Thoracic aorta (tissue), 2 donors: ENCODE data around the gene DNAH3. TPM values are rescaled to one million over a fixed set of nuclear protein-coding genes. Genes with fewer than 3 reads are reported as not detected.

ENCODE experiments used
- ATAC-seq: fragments of 150-250 bp; one replicate; pipeline ENCODE4 v1.8.0; 2017; ENCODE audit warnings: low read depth; ENCODE audit not compliant: insufficient number of reproducible peaks, low FRiP score
- DNase-seq: peaks from one replicate; pipeline ENCODE4 v3.0.0-alpha.2; 2020; ENCODE audit warnings: low spot score
- H3K27ac ChIP-seq, 2 donors: fragments of 200-600 bp; sonication (generic); 1 replicate in 1 of 2; 2 replicates in 1 of 2; pipeline ENCODE4 v1.5.1; 2016; ENCODE audit warnings: mild to moderate bottlenecking in 2 of 2, moderate library complexity in 2 of 2
- H3K27me3 ChIP-seq: fragments of 200-600 bp; sonication (generic); replicated peaks from 2 replicates; pipeline ENCODE4 v1.6.0; 2016; ENCODE audit warnings: mild to moderate bottlenecking; ENCODE audit not compliant: insufficient read depth
- H3K36me3 ChIP-seq: fragments of 200-600 bp; sonication (generic); one replicate; pipeline ENCODE4 v1.5.1; 2016
- H3K4me1 ChIP-seq, 2 donors: fragments of 200-600 bp; sonication (generic); 1 replicate in 1 of 2; 2 replicates in 1 of 2; pipeline versions ENCODE4 v1.5.1 to v1.6.0; 2016; ENCODE audit warnings: low read depth in 2 of 2, mild to moderate bottlenecking in 1 of 2; ENCODE audit not compliant: control insufficient read depth in 1 of 2
- H3K4me3 ChIP-seq: fragments of 200-600 bp; sonication (generic); 2 replicates; pipeline ENCODE4 v1.5.1; 2016; ENCODE audit warnings: mild to moderate bottlenecking
- H3K9me3 ChIP-seq: fragments of 200-600 bp; sonication (generic); 2 replicates; pipeline ENCODE4 v1.5.1; 2016
- total RNA-seq, 2 donors: library from RNA; depleted of rRNA; stranded (reverse); fragments of >200 nt; gene quantifications; one replicate each; pipeline versions ENCODE4 v1.1.0 to v1.2.3, GENCODE V29; 2016
- TF ChIP-seq, protein P1 (sequence below): fragments of 200-600 bp; sonication (generic); IDR thresholded peaks from one replicate; pipeline ENCODE4 v1.5.1; 2019; ENCODE audit warnings: antibody characterized with exemption

DNAH3 gene
- total RNA-seq, 2 donors from 2014 or later, result not detected

DNA sequence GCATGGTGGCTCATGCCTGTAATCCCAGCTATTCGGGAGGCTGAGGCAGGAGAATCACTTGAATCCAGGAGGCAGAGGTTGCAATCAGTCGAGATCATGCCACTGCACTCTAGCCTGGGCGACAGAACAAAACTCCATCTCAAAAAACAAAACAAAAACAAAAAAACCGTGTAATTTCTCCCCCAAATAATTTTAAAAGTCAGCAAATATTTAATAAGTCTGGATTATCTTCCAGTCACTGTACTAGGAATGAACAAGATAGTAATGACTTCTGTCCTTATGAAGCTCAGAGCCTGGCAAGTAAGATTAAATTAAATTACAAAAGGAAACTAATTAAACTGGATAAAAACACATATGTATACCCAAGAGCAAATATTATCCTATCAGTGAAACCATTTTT is 113.5 kb downstream of the DNAH3 start:
- TF ChIP-seq, protein P1, sequence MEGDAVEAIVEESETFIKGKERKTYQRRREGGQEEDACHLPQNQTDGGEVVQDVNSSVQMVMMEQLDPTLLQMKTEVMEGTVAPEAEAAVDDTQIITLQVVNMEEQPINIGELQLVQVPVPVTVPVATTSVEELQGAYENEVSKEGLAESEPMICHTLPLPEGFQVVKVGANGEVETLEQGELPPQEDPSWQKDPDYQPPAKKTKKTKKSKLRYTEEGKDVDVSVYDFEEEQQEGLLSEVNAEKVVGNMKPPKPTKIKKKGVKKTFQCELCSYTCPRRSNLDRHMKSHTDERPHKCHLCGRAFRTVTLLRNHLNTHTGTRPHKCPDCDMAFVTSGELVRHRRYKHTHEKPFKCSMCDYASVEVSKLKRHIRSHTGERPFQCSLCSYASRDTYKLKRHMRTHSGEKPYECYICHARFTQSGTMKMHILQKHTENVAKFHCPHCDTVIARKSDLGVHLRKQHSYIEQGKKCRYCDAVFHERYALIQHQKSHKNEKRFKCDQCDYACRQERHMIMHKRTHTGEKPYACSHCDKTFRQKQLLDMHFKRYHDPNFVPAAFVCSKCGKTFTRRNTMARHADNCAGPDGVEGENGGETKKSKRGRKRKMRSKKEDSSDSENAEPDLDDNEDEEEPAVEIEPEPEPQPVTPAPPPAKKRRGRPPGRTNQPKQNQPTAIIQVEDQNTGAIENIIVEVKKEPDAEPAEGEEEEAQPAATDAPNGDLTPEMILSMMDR, result no peak
- Histone ChIP-seq H3K4me1 (no peaks in the 10 kb centered on the region), H3K36me3 (no peaks in the 10 kb centered on the region), H3K27ac (no peak overlapping the region), H3K27me3 (no peaks in the 10 kb centered on the region), H3K9me3 (no peaks in the 10 kb centered on the region), H3K4me3 (no peak overlapping the region)
- ATAC-seq, result no peak
- no peak for DNase-seq

DNA sequence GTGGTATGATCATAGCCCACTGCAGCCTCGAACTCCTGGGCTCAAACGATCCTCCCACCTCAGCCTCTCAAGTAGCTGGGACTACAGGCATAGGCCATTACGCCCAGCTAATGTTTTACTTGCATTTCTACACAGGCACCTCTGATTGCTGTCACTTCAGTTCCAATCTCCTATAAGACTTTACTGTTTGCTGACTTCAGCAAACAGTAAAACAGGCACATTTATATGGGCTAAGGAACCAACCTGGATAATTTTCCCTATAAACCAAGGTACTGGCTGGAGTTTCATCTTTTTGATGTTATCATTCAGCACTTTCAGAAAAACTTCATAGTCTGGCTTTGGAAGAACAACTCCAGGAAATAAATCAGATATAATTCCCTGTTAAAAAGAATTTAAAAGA is 114.2 kb downstream of the DNAH3 start:
- ATAC-seq (no peak), DNase-seq (no peak)
- Histone ChIP-seq H3K4me3 (no peak overlapping the region), H3K4me1 (no peaks in the 10 kb centered on the region), H3K27ac (no peak overlapping the region), H3K36me3 (no peaks in the 10 kb centered on the region), H3K9me3 (no peaks in the 10 kb centered on the region), H3K27me3 (no peaks in the 10 kb centered on the region)
- TF ChIP-seq, protein P1, result no peak

DNA sequence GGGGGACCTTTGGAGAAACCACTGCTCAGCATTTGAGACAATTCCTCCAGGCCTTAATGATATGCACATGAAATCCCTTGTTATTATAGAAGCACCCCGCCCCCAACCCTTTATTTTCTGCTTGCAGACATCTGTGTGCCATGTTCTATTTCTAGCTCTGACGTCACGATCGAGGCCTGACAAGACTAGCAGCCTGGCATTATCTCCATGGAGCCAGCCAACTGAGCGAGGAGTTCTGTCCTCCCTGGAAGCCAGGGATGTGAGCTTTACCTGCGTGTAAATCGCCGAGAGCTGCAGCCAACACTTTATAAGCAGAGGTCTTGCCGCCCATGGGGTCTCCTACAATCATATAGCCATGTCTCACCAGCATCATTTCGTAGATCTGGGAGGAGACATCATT is 116.9 kb downstream of the DNAH3 start:
- TF ChIP-seq, protein P1, result no peak
- no peak for DNase-seq
- H3K27me3 ChIP-seq, result no peaks in the 10 kb centered on the region
- H3K27ac ChIP-seq, result no peak overlapping the region
- H3K4me3 ChIP-seq, result no peak overlapping the region
- H3K4me1 ChIP-seq, result no peaks in the 10 kb centered on the region
- no peaks in the 10 kb centered on the region for H3K9me3 ChIP-seq
- ATAC-seq, result no peak
- no peaks in the 10 kb centered on the region for H3K36me3 ChIP-seq

DNA sequence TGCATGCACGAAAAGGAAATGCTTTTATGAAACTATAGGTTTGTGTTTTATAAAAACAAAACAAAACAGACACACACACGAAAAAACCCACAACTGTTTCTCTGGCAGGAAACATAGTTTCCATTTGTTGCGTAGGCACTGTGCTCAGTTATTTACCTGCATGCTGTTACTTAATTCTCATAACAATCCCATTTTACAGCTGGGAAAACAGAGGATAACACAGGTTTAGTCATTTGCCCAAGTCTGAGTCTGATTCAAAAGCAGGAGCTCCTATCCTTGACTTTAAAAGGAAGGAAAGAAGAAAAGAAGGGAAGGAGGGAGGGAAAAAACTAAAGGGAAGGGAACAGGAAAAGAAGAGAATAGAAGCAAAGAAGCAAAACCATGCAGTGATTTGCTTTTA is 117.4 kb downstream of the DNAH3 start:
- DNase-seq (no peak), ATAC-seq (no peak)
- TF ChIP-seq, protein P1, result no peak
- H3K4me1 ChIP-seq, result no peaks in the 10 kb centered on the region
- H3K36me3 ChIP-seq, result no peaks in the 10 kb centered on the region
- H3K27ac ChIP-seq, result no peak overlapping the region
- H3K9me3 ChIP-seq, result no peaks in the 10 kb centered on the region
- no peaks in the 10 kb centered on the region for H3K27me3 ChIP-seq
- H3K4me3 ChIP-seq, result no peak overlapping the region

DNA sequence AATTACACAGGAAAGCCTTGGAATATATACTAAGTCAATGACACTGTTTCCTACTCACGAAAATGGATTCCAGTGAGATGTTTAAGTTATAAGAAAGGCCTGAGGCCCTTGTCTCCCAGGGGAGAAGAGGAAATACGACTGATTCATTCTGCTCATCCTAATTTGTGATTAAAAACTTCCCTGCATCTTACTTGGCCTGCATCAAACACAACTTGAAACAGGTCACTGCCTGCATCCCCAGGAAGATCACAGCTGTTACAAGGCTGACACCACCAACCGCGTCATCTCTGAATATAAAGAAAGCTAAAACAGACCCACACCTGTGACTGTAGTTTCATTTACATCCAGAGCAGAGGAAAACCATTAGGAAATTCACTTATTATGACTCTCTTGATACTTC is 121.9 kb downstream of the DNAH3 start:
- ATAC-seq (no peak), DNase-seq (no peak)
- no peak overlapping the region for H3K27ac ChIP-seq
- no peaks in the 10 kb centered on the region for H3K36me3 ChIP-seq
- H3K9me3 ChIP-seq, result no peaks in the 10 kb centered on the region
- no peaks in the 10 kb centered on the region for H3K4me1 ChIP-seq
- no peaks in the 10 kb centered on the region for H3K27me3 ChIP-seq
- TF ChIP-seq, protein P1, result no peak
- H3K4me3 ChIP-seq, result no peak overlapping the region
